ENCODE results near the gene MAP3K3. TPM values are rescaled to one million over a fixed set of nuclear protein-coding genes. Genes with fewer than 3 reads are reported as not detected.

MAP3K3 gene
- polyA plus RNA-seq, 2 of the 4 experiments (the other 2 are of a cell fraction), result 10.8 to 11.2 TPM

- WGBS (ENCODE audit: missing lambda C conversion rate), result 79% methylated on average over 4 of the region's 4 CpGs
- FAIRE-seq, result no peak
- CTCF ChIA-PET, result interaction anchor here (0.6 to 7.8 kb wide), 6 partner anchors 9 to 390 kb away, joined by 3 to 64 read pairs (median 4); no protein-coding TSS in a partner anchor
- no peak for DNase-seq (ENCODE audit: low read depth in 1 of 2, low spot score in 1 of 2)
- Histone ChIP-seq H3K9me3 (no peaks in the 10 kb centered on the region), H3K4me1 (peaks cover 10% of the 10 kb centered on the region), H3K4me3 (no peak overlapping the region), H3K27ac (no peak overlapping the region), H3K4me2 (no peak overlapping the region)
- no peak for TF ChIP-seq PHF8 (IDR thresholded peaks at IDR 0.05; ENCODE audit: borderline replicate concordance, low read depth)
- TF ChIP-seq BHLHE40 (IDR thresholded peaks at IDR 0.05; ENCODE audit: low read depth, low read length), result no peak
- no peak for TF ChIP-seq KDM5A (IDR thresholded peaks at IDR 0.05)
- TF ChIP-seq CHD2 (IDR thresholded peaks at IDR 0.05; ENCODE audit: low read length, partially characterized antibody), result no peak
- no peak for TF ChIP-seq HOXB5 (CRISPR knock-in tag; IDR thresholded peaks at IDR 0.05)
- TF ChIP-seq BCL3 (IDR thresholded peaks at IDR 0.05), result no peak
- no peak for TF ChIP-seq SREBF2 (IDR thresholded peaks at IDR 0.05)
- TF ChIP-seq CHD4 (IDR thresholded peaks at IDR 0.05; ENCODE audit: borderline replicate concordance), result no peak
- TF ChIP-seq RFX5 (IDR thresholded peaks at IDR 0.05), result no peak
- TF ChIP-seq MYC (IDR thresholded peaks at IDR 0.05; ENCODE audit: borderline replicate concordance, low read length), result no peak
- TF ChIP-seq CBX8 (IDR thresholded peaks at IDR 0.05), result no peak
- TF ChIP-seq PBX3 (IDR thresholded peaks at IDR 0.05), result no peak
- no peak for TF ChIP-seq MAFK (IDR thresholded peaks at IDR 0.05; ENCODE audit: partially characterized antibody)
- TF ChIP-seq ZSCAN20 (CRISPR knock-in tag; IDR thresholded peaks at IDR 0.05), result no peak
- TF ChIP-seq CTCF (IDR thresholded peaks at IDR 0.05), result no peak
- no peak for TF ChIP-seq HOXA7 (CRISPR knock-in tag; IDR thresholded peaks at IDR 0.05)
- no peak for TF ChIP-seq E2F6 (IDR thresholded peaks at IDR 0.05; ENCODE audit: borderline replicate concordance, low read depth)
- no peak for ATAC-seq
- POLR2A ChIA-PET, result no interaction called here
Observed at GRCh38 chr17:63626551-63627180, 4.4 kb downstream of the MAP3K3 start.

GRCh38 chr17:63629627-63630026 is 7.4 kb downstream of the MAP3K3 start:
- H3K4me3 ChIP-seq, result no peak overlapping the region
- CTCF ChIA-PET, result interaction anchor here (1.1 to 2.6 kb wide), 3 partner anchors 9 to 17 kb away, joined by 3 to 18 read pairs (median 5); no protein-coding TSS in a partner anchor
- no peak overlapping the region for H3K27ac ChIP-seq
- POLR2A ChIA-PET, result no interaction called here
- no peaks in the 10 kb centered on the region for H3K4me1 ChIP-seq
- 91% methylated on average over 1 of the region's 1 CpG for WGBS (ENCODE audit: missing lambda C conversion rate)
- DNase-seq (ENCODE audit: low read depth in 1 of 2, low spot score in 1 of 2) (no peak), ATAC-seq (no peak), FAIRE-seq (peak; percentile 28)
- TF ChIP-seq HEYL (CRISPR knock-in tag; IDR thresholded peaks at IDR 0.05) (no peak), RARB (CRISPR knock-in tag; IDR thresholded peaks at IDR 0.05) (no peak), SMC3 (IDR thresholded peaks at IDR 0.05) (no peak), NFE2L2 (conservative IDR thresholded peaks at IDR 0.05; ENCODE audit: low read length) (no peak), RCOR1 (IDR thresholded peaks at IDR 0.05; ENCODE audit: low read depth, low read length) (no peak), HOXB13 (CRISPR knock-in tag; IDR thresholded peaks at IDR 0.05; ENCODE audit: low read depth) (no peak), E2F6 (IDR thresholded peaks at IDR 0.05; ENCODE audit: borderline replicate concordance, low read depth) (no peak), SREBF2 (IDR thresholded peaks at IDR 0.05) (no peak), GATA3 (IDR thresholded peaks at IDR 0.05; ENCODE audit: borderline replicate concordance) (no peak), PBX3 (IDR thresholded peaks at IDR 0.05) (no peak)
- no peak overlapping the region for H3K4me2 ChIP-seq
- H3K9me3 ChIP-seq, result no peaks in the 10 kb centered on the region

All from A549 (cell line).